Upper lobe of left lung (tissue), 6 donors: Measurements from ENCODE around the gene KRTAP10-10. TPM values are rescaled to one million over a fixed set of nuclear protein-coding genes. Genes with fewer than 3 reads are reported as not detected.

Experiments
- ATAC-seq, 2 donors: fragments of 200-7000 bp; cut with Tn5 transposase; one replicate each; pipeline ENCODE4 v1.9.1; 2022; ENCODE audit warnings: mild to moderate bottlenecking in 2 of 2, moderate library complexity in 2 of 2; ENCODE audit not compliant: low FRiP score in 2 of 2
- DNase-seq, 2 donors: peaks; one replicate each; pipeline ENCODE4 v3.0.0-alpha.2; 2019 to 2020
- H3K27ac ChIP-seq, 4 donors: fragments of 200-600 bp; sonication (generic); one replicate each; pipeline ENCODE4 v1.5.1; 2016 to 2019
- H3K27me3 ChIP-seq, 4 donors: fragments of 200-600 bp; sonication (generic); one replicate each; pipeline ENCODE4 v1.5.1; 2017 to 2019
- H3K36me3 ChIP-seq, 4 donors: fragments of 200-600 bp; sonication (generic); one replicate each; pipeline ENCODE4 v1.5.1; 2016 to 2019
- H3K4me1 ChIP-seq, 4 donors: fragments of 200-600 bp; sonication (generic); one replicate each; pipeline ENCODE4 v1.5.1; 2018 to 2019
- H3K4me3 ChIP-seq, 4 donors: fragments of 200-600 bp; sonication (generic); one replicate each; pipeline ENCODE4 v1.5.1; 2017 to 2019; ENCODE audit warnings: mild to moderate bottlenecking in 2 of 4, moderate library complexity in 1 of 4
- H3K9me3 ChIP-seq, 4 donors: fragments of 200-600 bp; sonication (generic); one replicate each; pipeline ENCODE4 v1.5.1; 2018 to 2019
- EP300 ChIP-seq, 4 donors: sonication (generic); formaldehyde crosslinking; IDR thresholded peaks; one replicate each; pipeline ENCODE4 v1.5.1; 2017; ENCODE audit warnings: antibody characterized with exemption in 4 of 4, control low read depth in 2 of 4
- POLR2A ChIP-seq, 4 donors: fragments of 450-650 bp; IDR thresholded peaks; one replicate each; pipeline ENCODE4 v1.5.1; 2016 to 2017; ENCODE audit warnings: antibody characterized with exemption in 4 of 4, mild to moderate bottlenecking in 2 of 4
- POLR2AphosphoS5 ChIP-seq, 2 donors: sonication (generic); formaldehyde crosslinking; IDR thresholded peaks; one replicate each; pipeline ENCODE4 v1.5.1; 2017; ENCODE audit warnings: antibody characterized with exemption in 2 of 2
- WGBS, 2 donors: methylation state at CpG; one replicate each; pipeline ENCODE4 v1.1.5; 2017 to 2018; 5-methylcytosine and 5-hydroxymethylcytosine counted together
- total RNA-seq, 6 donors: library from RNA; depleted of rRNA in 4 of 6; stranded (reverse); fragments of >200 nt in 4 of 6; gene quantifications; one replicate each; pipeline versions ENCODE4 v1.1.0 to v1.2.1, GENCODE V29; 2016 to 2021
- TF ChIP-seq, protein P1 (sequence below), 6 experiments: fragments of 450-650 bp in 4 of 6; fragments of 200-600 bp in 2 of 6; sonication (generic) in 2 of 6; IDR thresholded peaks; one replicate each; pipeline ENCODE4 v1.5.1; 2016 to 2019; ENCODE audit warnings: antibody characterized with exemption in 6 of 6
- donor health status: DM: no; HTN: no; CAD: no; lungs with moderate emphysema.
- donor health status: DM: no; HTN: yes; CAD: no; lungs with severe emphysema.

The KRTAP10-10 gene
- total RNA-seq, 6 donors from 2014 or later = not detected

- ATAC-seq (no peak), DNase-seq (peak in 1 of 2 donors; percentile 72)
- Histone ChIP-seq H3K27me3 (no peaks in the 10 kb centered on the region), H3K4me1 (no peaks in the 10 kb centered on the region), H3K27ac (no peak overlapping the region), H3K4me3 (no peak overlapping the region), H3K9me3 (peaks cover 0 to 17% (median 3%) of the 10 kb centered on the region in 4 donors), H3K36me3 (no peaks in the 10 kb centered on the region)
- WGBS, 2 donors = 77 to 81% methylated on average over 24 of the region's 33 CpGs
- TF ChIP-seq POLR2A (IDR thresholded peaks at IDR 0.05) (no peak), POLR2AphosphoS5 (IDR thresholded peaks at IDR 0.05) (no peak), EP300 (IDR thresholded peaks at IDR 0.05) (no peak)
- TF ChIP-seq, protein P1, sequence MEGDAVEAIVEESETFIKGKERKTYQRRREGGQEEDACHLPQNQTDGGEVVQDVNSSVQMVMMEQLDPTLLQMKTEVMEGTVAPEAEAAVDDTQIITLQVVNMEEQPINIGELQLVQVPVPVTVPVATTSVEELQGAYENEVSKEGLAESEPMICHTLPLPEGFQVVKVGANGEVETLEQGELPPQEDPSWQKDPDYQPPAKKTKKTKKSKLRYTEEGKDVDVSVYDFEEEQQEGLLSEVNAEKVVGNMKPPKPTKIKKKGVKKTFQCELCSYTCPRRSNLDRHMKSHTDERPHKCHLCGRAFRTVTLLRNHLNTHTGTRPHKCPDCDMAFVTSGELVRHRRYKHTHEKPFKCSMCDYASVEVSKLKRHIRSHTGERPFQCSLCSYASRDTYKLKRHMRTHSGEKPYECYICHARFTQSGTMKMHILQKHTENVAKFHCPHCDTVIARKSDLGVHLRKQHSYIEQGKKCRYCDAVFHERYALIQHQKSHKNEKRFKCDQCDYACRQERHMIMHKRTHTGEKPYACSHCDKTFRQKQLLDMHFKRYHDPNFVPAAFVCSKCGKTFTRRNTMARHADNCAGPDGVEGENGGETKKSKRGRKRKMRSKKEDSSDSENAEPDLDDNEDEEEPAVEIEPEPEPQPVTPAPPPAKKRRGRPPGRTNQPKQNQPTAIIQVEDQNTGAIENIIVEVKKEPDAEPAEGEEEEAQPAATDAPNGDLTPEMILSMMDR (IDR thresholded peaks at IDR 0.05) = no peak
These were observed 11.6 kb downstream of the KRTAP10-10 start for GRCh38 chr21:44648557-44649311.

DNA sequence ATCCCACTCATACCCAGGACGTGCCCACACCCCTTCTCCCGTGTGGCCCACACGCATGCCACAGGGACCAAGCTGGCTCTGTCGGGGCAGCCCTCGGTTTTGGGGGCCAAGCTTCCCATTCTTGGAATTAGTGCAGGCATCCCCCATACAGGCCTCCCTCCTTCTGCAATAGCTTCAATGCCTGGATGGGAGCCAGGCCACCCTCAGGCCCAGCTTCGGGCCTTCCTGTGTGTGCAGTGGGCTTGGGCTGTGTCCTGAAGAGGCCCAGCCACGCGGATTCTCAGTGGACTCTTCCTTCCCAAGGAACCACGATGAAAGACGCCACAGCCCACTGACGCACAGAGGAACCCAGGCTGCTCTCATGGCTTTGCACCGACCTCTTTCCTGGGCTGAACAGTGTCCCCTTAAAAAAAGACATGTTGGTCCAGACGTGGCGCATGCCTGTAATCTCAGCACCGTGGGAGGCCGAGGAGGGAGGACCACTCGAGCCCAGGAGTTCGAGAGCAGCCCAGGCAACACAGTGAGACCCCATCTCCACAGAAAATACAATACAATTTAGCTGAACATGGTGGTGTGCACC is 12.5 kb downstream of the KRTAP10-10 start:
- H3K9me3 ChIP-seq = peaks cover 0 to 8% (median 3%) of the 10 kb centered on the region in 4 donors

DNA sequence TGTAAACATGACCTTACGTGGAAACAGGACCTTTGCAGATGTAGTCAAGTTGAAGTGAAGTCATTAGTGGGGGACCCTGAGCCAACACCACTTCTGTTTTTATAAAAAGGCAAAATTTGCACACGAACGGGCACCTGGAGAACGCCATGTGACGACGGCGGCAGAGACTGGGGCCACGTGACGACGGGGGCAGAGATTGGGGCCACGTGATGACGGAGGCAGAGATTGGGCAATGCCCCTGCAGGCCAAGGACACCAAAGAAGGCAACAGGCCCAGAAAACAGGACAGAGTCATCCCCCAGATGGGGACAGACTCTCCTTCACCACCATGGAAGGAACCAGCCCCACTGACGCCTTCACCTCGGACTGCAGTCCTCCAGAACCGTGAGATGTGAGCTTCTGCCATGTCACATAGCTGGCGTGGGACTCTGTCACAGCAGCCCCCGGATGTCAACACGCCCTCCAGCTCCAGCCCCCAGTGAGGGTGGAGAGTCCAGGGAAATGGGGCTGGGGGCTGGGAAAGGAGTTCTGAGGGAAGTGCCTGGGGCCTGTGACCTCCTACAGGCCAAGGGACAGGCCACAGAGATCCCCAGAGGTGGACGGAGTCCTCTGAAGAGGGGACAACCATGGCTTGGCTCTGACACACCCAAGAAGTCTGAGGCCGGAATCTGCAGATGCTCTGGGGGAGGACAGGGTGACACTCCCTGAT is 13.3 kb downstream of the KRTAP10-10 start:
- Histone ChIP-seq H3K4me3 (no peak overlapping the region), H3K27me3 (no peaks in the 10 kb centered on the region), H3K9me3 (peaks cover 0 to 1% (median under 1%) of the 10 kb centered on the region in 4 donors), H3K4me1 (no peaks in the 10 kb centered on the region), H3K27ac (no peak overlapping the region), H3K36me3 (no peaks in the 10 kb centered on the region)
- no peak for TF ChIP-seq POLR2A (IDR thresholded peaks at IDR 0.05)
- TF ChIP-seq POLR2AphosphoS5 (IDR thresholded peaks at IDR 0.05) = no peak
- TF ChIP-seq EP300 (IDR thresholded peaks at IDR 0.05) = no peak
- TF ChIP-seq, protein P1 (IDR thresholded peaks at IDR 0.05) = no peak
- ATAC-seq = no peak
- 90 to 92% methylated on average over 17 to 20 of the region's 20 CpGs for WGBS, 2 donors
- peak in 1 of 2 donors; percentile 34 for DNase-seq

More for the DNA sequence above, 12.5 kb downstream of the KRTAP10-10 start:
- ATAC-seq = no peak
- peak in 1 of 2 donors; percentile 45 for DNase-seq
- TF ChIP-seq POLR2AphosphoS5 (IDR thresholded peaks at IDR 0.05) (no peak), POLR2A (IDR thresholded peaks at IDR 0.05) (no peak), EP300 (IDR thresholded peaks at IDR 0.05) (no peak)
- TF ChIP-seq, protein P1 (IDR thresholded peaks at IDR 0.05) = no peak
- Histone ChIP-seq H3K36me3 (no peaks in the 10 kb centered on the region), H3K4me1 (no peaks in the 10 kb centered on the region), H3K27ac (no peak overlapping the region), H3K27me3 (no peaks in the 10 kb centered on the region), H3K4me3 (no peak overlapping the region)
- WGBS, 2 donors = 87 to 90% methylated on average over 14 to 18 of the region's 18 CpGs

GRCh38 chr21:44650973-44651675 is 14.0 kb downstream of the KRTAP10-10 start:
- H3K36me3 ChIP-seq = no peaks in the 10 kb centered on the region
- TF ChIP-seq EP300 (IDR thresholded peaks at IDR 0.05) (no peak), POLR2A (IDR thresholded peaks at IDR 0.05) (no peak), POLR2AphosphoS5 (IDR thresholded peaks at IDR 0.05) (no peak)
- TF ChIP-seq, protein P1 (IDR thresholded peaks at IDR 0.05) = no peak
- H3K27ac ChIP-seq = no peak overlapping the region
- no peak overlapping the region for H3K4me3 ChIP-seq
- 88 to 92% methylated on average over 12 of the region's 12 CpGs for WGBS, 2 donors
- ATAC-seq (peak in 1 of 2 donors; percentile 3), DNase-seq (no peak)
- H3K9me3 ChIP-seq = peaks cover 0 to 2% (median 0%) of the 10 kb centered on the region in 4 donors
- no peaks in the 10 kb centered on the region for H3K4me1 ChIP-seq
- no peaks in the 10 kb centered on the region for H3K27me3 ChIP-seq
